ENCODE results near the gene ZNF143. TPM values are rescaled to one million over a fixed set of nuclear protein-coding genes. Genes with fewer than 3 reads are reported as not detected.
"Not testable (repeated sequence)": the region's sequence is repeated elsewhere in the genome, so short reads cannot be mapped to it uniquely, and the experiment has no call there.

The ZNF143 gene
- total RNA-seq, 2 experiments from 2014 or later: 32.1 to 33.2 TPM

- peaks cover 11% of the 10 kb centered on the region for H3K4me1 Mint-ChIP-seq
- no peaks in the 10 kb centered on the region for H3K27me3 Mint-ChIP-seq
- ChIA-PET POLR2A (no interaction called here), CTCF (no interaction called here)
- DNase-seq: no peak
- H3K4me3 Mint-ChIP-seq: no peak overlapping the region
- no peaks in the 10 kb centered on the region for H3K9me3 Mint-ChIP-seq
- H3K27ac Mint-ChIP-seq: no peak overlapping the region
- peaks cover 29% of the 10 kb centered on the region for H3K36me3 Mint-ChIP-seq (ENCODE audit: low read depth)
Measured at GRCh38 chr11:9509041-9509440, 48.2 kb downstream of the ZNF143 start.

- CTCF ChIA-PET: no interaction called here
- H3K27ac Mint-ChIP-seq: no peak overlapping the region
- no peak for DNase-seq
Measured at GRCh38 chr11:9512370-9513019, 51.7 kb downstream of the ZNF143 start.

GRCh38 chr11:9514576-9514975 is 53.8 kb downstream of the ZNF143 start:
- CTCF ChIA-PET, H3K27ac Mint-ChIP-seq, H3K4me3 Mint-ChIP-seq: not testable (repeated sequence)

More at GRCh38 chr11:9512370-9513019, 51.7 kb downstream of the ZNF143 start:
- Mint-ChIP-seq H3K4me1 (peaks cover 7% of the 10 kb centered on the region), H3K36me3 (ENCODE audit: low read depth) (peaks cover 51% of the 10 kb centered on the region), H3K4me3 (no peak overlapping the region), H3K9me3 (no peaks in the 10 kb centered on the region), H3K27me3 (no peaks in the 10 kb centered on the region)
- POLR2A ChIA-PET: no interaction called here

GRCh38 chr11:9516113-9516512 is 55.3 kb downstream of the ZNF143 start:
- H3K4me1 Mint-ChIP-seq: peaks cover under 1% of the 10 kb centered on the region
- ChIA-PET POLR2A (no interaction called here), CTCF (interaction anchor here (0.6 kb wide), 1 partner anchor 470 kb away, joined by 3 read pairs; no protein-coding TSS in a partner anchor)
- no peaks in the 10 kb centered on the region for H3K27me3 Mint-ChIP-seq
- no peak overlapping the region for H3K4me3 Mint-ChIP-seq
- H3K27ac Mint-ChIP-seq: no peak overlapping the region
- no peaks in the 10 kb centered on the region for H3K9me3 Mint-ChIP-seq
- peaks cover 54% of the 10 kb centered on the region for H3K36me3 Mint-ChIP-seq (ENCODE audit: low read depth)
- no peak for DNase-seq

More at GRCh38 chr11:9514576-9514975, 53.8 kb downstream of the ZNF143 start:
- DNase-seq, H3K4me1 Mint-ChIP-seq, H3K9me3 Mint-ChIP-seq, POLR2A ChIA-PET, H3K27me3 Mint-ChIP-seq: not testable (repeated sequence)
- peaks cover 56% of the 10 kb centered on the region for H3K36me3 Mint-ChIP-seq (ENCODE audit: low read depth)

GRCh38 chr11:9518835-9519410 is 58.1 kb downstream of the ZNF143 start:
- ChIA-PET POLR2A (no interaction called here), CTCF (interaction anchor here (1.2 kb wide), 1 partner anchor 139 kb away, joined by 4 read pairs; no protein-coding TSS in a partner anchor)
- Mint-ChIP-seq H3K27me3 (no peaks in the 10 kb centered on the region), H3K4me3 (no peak overlapping the region), H3K36me3 (ENCODE audit: low read depth) (peaks cover 45% of the 10 kb centered on the region), H3K27ac (no peak overlapping the region), H3K9me3 (no peaks in the 10 kb centered on the region), H3K4me1 (no peaks in the 10 kb centered on the region)
- DNase-seq: no peak

GRCh38 chr11:9524001-9524400 is 63.2 kb downstream of the ZNF143 start:
- Mint-ChIP-seq H3K4me1 (no peaks in the 10 kb centered on the region), H3K27me3 (no peaks in the 10 kb centered on the region), H3K9me3 (no peaks in the 10 kb centered on the region), H3K36me3 (ENCODE audit: low read depth) (peaks cover 28% of the 10 kb centered on the region), H3K27ac (no peak overlapping the region), H3K4me3 (no peak overlapping the region)
- DNase-seq: no peak
- ChIA-PET CTCF (interaction anchor here (1.1 kb wide), 1 partner anchor 27 kb away, joined by 3 read pairs; no protein-coding TSS in a partner anchor), POLR2A (no interaction called here)

GRCh38 chr11:9525116-9525515 is 64.3 kb downstream of the ZNF143 start:
- H3K9me3 Mint-ChIP-seq: no peaks in the 10 kb centered on the region
- H3K4me3 Mint-ChIP-seq: no peak overlapping the region
- H3K27me3 Mint-ChIP-seq: no peaks in the 10 kb centered on the region
- H3K27ac Mint-ChIP-seq: no peak overlapping the region
- H3K4me1 Mint-ChIP-seq: no peaks in the 10 kb centered on the region
- DNase-seq: no peak
- ChIA-PET POLR2A (no interaction called here), CTCF (interaction anchor here (1.1 to 2.2 kb wide), 2 partner anchors 10 to 28 kb away, joined by 3 to 6 read pairs; no protein-coding TSS in a partner anchor)
- H3K36me3 Mint-ChIP-seq (ENCODE audit: low read depth): peaks cover 23% of the 10 kb centered on the region

- Mint-ChIP-seq H3K9me3 (no peaks in the 10 kb centered on the region), H3K4me3 (no peak overlapping the region), H3K27me3 (no peaks in the 10 kb centered on the region), H3K27ac (no peak overlapping the region), H3K4me1 (no peaks in the 10 kb centered on the region), H3K36me3 (ENCODE audit: low read depth) (peaks cover 18% of the 10 kb centered on the region)
- CTCF ChIA-PET: no interaction called here
- no peak for DNase-seq
- POLR2A ChIA-PET: no interaction called here
Measured at GRCh38 chr11:9527481-9528135, 66.8 kb downstream of the ZNF143 start.

GRCh38 chr11:9528136-9528501 is 67.3 kb downstream of the ZNF143 start:
- Mint-ChIP-seq H3K4me1 (no peaks in the 10 kb centered on the region), H3K27ac (no peak overlapping the region), H3K9me3 (no peaks in the 10 kb centered on the region), H3K27me3 (no peaks in the 10 kb centered on the region), H3K36me3 (ENCODE audit: low read depth) (peaks cover 16% of the 10 kb centered on the region), H3K4me3 (no peak overlapping the region)
- POLR2A ChIA-PET: no interaction called here
- no peak for DNase-seq
- CTCF ChIA-PET: no interaction called here

GRCh38 chr11:9528573-9529333 is 67.9 kb downstream of the ZNF143 start:
- no peak for DNase-seq
- no peaks in the 10 kb centered on the region for H3K4me1 Mint-ChIP-seq
- peaks cover 15% of the 10 kb centered on the region for H3K36me3 Mint-ChIP-seq (ENCODE audit: low read depth)
- H3K27me3 Mint-ChIP-seq: no peaks in the 10 kb centered on the region
- CTCF ChIA-PET: interaction anchor here (1.0 to 1.1 kb wide), 2 partner anchors 9 to 316 kb away, joined by 3 read pairs; no protein-coding TSS in a partner anchor
- H3K9me3 Mint-ChIP-seq: no peaks in the 10 kb centered on the region
- POLR2A ChIA-PET: interaction anchor here (0.6 kb wide), 1 partner anchor 1775 kb away, joined by 3 read pairs; no protein-coding TSS in a partner anchor
- H3K27ac Mint-ChIP-seq: no peak overlapping the region
- no peak overlapping the region for H3K4me3 Mint-ChIP-seq

- H3K4me3 Mint-ChIP-seq: no peak overlapping the region
- H3K9me3 Mint-ChIP-seq: no peaks in the 10 kb centered on the region
- ChIA-PET POLR2A (interaction anchor here (0.6 kb wide), 1 partner anchor 1776 kb away, joined by 3 read pairs; no protein-coding TSS in a partner anchor), CTCF (interaction anchor here (1.0 to 1.1 kb wide), 2 partner anchors 9 to 317 kb away, joined by 3 read pairs; no protein-coding TSS in a partner anchor)
- no peak for DNase-seq
- peaks cover 1% of the 10 kb centered on the region for H3K4me1 Mint-ChIP-seq
- H3K27me3 Mint-ChIP-seq: no peaks in the 10 kb centered on the region
- H3K27ac Mint-ChIP-seq: no peak overlapping the region
- H3K36me3 Mint-ChIP-seq (ENCODE audit: low read depth): peaks cover 15% of the 10 kb centered on the region
Measured at GRCh38 chr11:9529334-9529650, 68.5 kb downstream of the ZNF143 start.

- H3K4me3 Mint-ChIP-seq: no peak overlapping the region
- CTCF ChIA-PET: interaction anchor here (0.9 to 1.2 kb wide), 3 partner anchors 8 to 394 kb away, joined by 3 to 4 read pairs (median 3); no protein-coding TSS in a partner anchor
- POLR2A ChIA-PET: no interaction called here
- no peak overlapping the region for H3K27ac Mint-ChIP-seq
- no peaks in the 10 kb centered on the region for H3K9me3 Mint-ChIP-seq
- H3K36me3 Mint-ChIP-seq (ENCODE audit: low read depth): peaks cover 14% of the 10 kb centered on the region
- peaks cover 1% of the 10 kb centered on the region for H3K4me1 Mint-ChIP-seq
- H3K27me3 Mint-ChIP-seq: no peaks in the 10 kb centered on the region
- DNase-seq: no peak
Measured at GRCh38 chr11:9530020-9530621, 69.3 kb downstream of the ZNF143 start.
